GM18508 (cell line): ENCODE measurements around the gene ZNF280A.
"Not testable (repeated sequence)": the region's sequence is repeated elsewhere in the genome, so short reads cannot be mapped to it uniquely, and the experiment has no call there.

ENCODE experiments used
- ATAC-seq: cut with Tn5 transposase; IDR thresholded peaks from one replicate; pipeline ENCODE4 v1.9.1; 2021; ENCODE audit warnings: moderate number of reproducible peaks; ENCODE audit not compliant: insufficient read depth, unreplicated experiment

Gene ZNF280A

GRCh38 chr22:22474733-22475132, 45.3 kb downstream of the ZNF280A start:
- ATAC-seq, result no peak

DNA sequence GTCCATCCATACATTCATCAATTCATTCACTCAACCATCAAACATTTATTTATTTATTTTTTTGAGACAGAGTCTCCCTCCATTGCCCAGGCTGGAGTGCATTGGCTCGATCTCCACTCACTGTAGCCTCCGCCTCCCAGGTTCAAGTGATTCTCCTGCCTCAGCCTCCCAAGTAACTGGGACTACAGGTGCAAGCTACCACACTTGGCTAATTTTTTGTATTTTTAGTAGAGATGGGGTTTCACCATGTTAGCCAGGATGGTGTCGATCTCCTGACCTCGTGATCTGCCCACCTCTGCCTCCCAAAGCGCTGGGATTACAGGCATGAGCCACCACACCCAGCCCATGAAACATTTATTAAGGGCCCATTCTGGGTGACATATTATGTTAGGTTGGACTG, 49.0 kb downstream of the ZNF280A start:
- not testable (repeated sequence) for ATAC-seq

- no peak for ATAC-seq
Measured at GRCh38 chr22:22469527-22469926, 50.5 kb downstream of the ZNF280A start.

GRCh38 chr22:22468794-22469469, 51.1 kb downstream of the ZNF280A start:
- ATAC-seq, result not testable (repeated sequence)

DNA sequence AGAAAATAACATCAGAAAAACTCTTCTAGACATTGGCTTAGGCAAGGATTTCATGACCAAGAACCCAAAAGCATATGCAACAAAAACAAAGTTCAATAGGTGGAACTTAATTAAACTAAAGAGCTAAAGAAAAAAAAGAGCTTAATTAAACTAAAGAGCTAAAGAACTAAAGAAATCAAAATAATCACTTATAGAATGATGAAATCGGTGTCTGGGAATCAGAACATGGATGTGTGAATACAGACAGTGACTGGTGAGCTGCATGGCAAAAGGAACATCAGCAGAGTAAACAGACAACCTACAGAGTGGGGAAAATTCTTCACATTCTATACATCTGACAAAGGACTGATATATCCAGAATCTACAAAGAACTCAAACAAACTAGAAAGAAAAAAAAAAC, 53.0 kb downstream of the ZNF280A start:
- no peak for ATAC-seq

DNA sequence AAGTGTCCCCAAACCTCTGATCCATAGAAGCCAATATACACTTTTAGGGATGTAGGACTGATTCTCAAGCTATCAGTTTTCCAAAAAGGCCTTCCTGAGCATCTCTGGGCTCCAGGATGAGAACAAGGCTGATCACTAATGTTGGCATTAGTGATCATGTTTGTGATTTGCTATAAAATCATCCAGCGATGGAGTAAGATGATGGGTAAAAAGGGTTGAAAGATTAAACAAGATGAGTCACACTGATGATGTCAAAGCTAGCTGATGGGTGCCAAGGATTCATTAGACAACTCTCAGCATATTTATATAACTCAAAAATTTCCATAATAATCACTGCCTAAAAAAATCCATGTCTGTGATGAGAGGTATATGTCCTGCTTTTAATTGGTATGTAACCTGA, 54.3 kb downstream of the ZNF280A start:
- no peak for ATAC-seq

DNA sequence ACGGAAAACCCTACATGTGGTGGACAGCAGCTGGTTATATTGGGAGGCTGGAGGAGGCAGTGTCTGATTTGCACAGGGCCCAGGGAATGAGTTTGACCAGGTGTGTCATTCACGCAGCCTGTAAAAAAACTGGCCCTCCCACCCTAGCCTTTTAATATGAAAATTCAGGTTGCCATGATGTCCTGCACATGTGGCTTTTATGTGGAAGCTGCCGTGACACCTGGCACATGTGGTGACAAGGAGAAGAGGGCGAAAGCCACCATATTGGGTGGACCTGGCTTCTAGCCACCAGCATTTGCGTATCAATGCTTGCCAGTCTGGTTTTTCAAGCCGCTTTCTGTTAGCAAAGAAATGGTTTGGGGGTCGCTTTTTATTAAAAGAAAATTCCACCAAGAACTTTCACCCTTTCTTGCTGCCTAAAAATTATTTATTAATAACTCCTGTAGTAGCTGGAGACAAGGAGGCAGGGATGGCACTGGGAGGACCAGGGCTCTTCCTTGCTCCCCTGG, 54.9 kb downstream of the ZNF280A start:
- ATAC-seq, result no peak

- no peak for ATAC-seq
Measured at GRCh38 chr22:22464541-22465054, 55.5 kb downstream of the ZNF280A start.

DNA sequence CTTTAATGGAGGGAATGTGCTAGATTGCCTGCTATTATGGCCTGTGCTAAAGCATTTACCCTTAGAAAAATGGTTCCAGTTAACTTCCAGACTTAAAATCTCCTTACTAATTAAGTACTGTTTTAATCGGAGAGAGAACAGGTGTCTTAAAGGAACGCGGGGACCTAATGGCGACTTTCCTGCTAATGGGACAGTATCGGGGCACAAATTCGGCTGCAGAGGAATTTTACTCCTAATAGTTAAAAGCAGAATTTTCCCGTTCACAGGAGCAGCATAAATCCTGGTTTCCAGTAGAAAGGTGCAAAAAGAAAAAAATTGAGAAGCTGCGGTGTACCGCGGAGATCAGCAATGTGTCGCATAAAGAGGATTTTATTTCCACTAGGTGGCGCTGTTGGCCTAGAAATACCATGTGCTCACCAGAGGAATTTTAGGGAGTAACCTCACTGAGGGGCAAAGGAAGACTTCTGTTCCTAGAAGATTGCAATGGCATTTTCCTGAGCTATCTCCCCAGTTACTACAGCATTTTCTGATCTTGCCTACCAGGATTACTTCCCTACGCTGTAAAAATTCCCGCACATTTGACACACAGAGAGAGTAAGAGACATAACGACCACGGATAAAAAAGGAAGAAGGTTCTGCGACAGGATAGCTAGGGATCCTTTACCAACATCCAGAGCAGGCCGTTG, 56.1 kb downstream of the ZNF280A start:
- ATAC-seq, result no peak
